Measurements from ENCODE around the gene ARHGAP26.

DNA sequence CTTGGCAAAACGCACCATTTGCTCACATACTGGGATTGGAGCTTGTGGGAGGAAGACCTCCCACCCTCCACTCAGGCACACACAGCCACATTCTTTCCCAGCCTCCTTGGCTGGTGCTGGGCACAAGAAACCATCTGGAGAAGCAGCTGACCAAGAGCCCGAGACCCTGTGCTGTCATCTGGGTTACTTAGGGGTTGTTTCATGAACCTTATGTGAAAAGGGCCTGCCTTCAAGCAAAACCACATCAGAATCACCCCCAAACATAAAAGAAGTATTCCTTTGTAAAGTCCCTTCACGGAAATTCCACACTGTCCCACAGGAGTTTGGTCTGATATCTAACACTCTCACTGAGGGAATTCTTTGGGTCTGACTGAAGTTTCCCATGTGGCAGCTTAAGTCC lies 461.2 kb downstream of the ARHGAP26 start:
- TF ChIP-seq, protein P1, sequence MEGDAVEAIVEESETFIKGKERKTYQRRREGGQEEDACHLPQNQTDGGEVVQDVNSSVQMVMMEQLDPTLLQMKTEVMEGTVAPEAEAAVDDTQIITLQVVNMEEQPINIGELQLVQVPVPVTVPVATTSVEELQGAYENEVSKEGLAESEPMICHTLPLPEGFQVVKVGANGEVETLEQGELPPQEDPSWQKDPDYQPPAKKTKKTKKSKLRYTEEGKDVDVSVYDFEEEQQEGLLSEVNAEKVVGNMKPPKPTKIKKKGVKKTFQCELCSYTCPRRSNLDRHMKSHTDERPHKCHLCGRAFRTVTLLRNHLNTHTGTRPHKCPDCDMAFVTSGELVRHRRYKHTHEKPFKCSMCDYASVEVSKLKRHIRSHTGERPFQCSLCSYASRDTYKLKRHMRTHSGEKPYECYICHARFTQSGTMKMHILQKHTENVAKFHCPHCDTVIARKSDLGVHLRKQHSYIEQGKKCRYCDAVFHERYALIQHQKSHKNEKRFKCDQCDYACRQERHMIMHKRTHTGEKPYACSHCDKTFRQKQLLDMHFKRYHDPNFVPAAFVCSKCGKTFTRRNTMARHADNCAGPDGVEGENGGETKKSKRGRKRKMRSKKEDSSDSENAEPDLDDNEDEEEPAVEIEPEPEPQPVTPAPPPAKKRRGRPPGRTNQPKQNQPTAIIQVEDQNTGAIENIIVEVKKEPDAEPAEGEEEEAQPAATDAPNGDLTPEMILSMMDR (IDR thresholded peaks at IDR 0.05; ENCODE audit: low read length): no peak
- no peak for TF ChIP-seq EZH2 (IDR thresholded peaks at IDR 0.05; ENCODE audit: borderline replicate concordance, low read length)
